ENCODE data around the gene MOCOS. TPM values are rescaled to one million over a fixed set of nuclear protein-coding genes. Genes with fewer than 3 reads are reported as not detected.
"Not testable (repeated sequence)": the region's sequence is repeated elsewhere in the genome, so short reads cannot be mapped to it uniquely, and the experiment has no call there.

The MOCOS gene
- 1.3 and 1.8 TPM in 2 replicates for total RNA-seq

GRCh38 chr18:36187193-36187825, at the start of gene MOCOS:
Gene MOCOS (plus strand): TSS chr18:36187497. CDS start chr18:36187540, 43 bp downstream.
- DNase-seq (ENCODE audit: extremely low read depth, low read depth, low spot score) = no peak

DNA sequence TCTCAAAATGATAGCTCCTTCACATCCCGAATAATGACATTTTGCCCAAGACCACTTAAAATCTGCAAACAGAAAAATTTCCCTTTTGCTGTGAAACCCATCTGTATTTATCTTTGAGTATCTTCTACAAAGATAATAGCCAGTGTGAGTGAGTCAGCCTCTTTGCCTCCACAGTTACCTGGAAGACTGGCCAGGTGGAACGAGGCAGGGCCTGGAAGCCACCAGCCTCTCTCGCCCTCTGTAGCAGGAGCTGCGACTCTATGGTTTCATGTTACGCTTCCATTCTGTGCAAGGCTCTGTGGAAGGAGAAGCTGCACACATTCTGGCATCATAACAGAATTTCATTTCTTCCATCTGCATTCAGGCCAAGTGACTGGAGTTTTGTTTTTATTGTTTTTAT, 48.1 kb upstream of the MOCOS start:
- DNase-seq (ENCODE audit: extremely low read depth, low read depth, low spot score) = no peak

DNA sequence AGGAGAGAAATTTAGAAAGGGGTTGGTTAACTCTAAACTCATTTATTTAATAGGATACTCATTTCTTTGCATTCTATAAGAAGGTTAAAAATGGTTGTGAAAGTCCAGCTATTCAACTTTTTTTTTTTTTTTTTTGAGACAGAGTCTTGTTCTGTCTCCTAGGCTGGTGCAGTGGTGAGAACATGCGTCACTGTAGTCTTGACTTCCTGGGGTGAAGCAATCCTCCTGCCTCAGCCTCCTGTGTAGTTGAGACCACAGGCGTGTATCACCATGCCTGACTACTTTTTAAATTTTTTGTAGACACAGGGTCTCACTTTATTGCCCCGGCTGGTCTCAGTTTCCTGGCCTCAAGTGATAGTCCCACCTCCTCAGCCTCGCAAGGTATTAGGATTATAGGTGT, 45.7 kb upstream of the MOCOS start:
- no peak for DNase-seq (ENCODE audit: extremely low read depth, low read depth, low spot score)

GRCh38 chr18:36142751-36143150, 44.5 kb upstream of the MOCOS start:
- DNase-seq (ENCODE audit: extremely low read depth, low read depth, low spot score) = no peak

DNA sequence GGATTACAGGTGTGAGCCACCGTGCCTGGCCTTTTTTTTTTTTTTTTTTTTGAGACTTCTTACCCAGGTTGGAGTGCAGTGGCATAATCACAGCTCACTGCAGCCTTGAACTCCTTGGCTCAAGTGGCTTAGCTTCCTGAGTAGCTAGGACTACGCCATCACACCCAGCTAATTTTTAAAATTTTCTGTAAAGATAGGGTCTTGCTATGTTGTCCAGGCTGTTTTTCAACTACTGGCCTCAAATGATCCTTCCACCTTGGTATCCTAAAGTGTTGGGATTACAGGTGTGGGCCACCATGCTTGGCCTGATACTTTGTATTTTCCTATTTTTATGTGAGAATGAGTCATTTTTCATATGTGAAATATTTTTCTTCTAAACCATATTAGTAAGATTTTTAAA, 43.9 kb upstream of the MOCOS start:
- no peak for DNase-seq (ENCODE audit: extremely low read depth, low read depth, low spot score)

DNA sequence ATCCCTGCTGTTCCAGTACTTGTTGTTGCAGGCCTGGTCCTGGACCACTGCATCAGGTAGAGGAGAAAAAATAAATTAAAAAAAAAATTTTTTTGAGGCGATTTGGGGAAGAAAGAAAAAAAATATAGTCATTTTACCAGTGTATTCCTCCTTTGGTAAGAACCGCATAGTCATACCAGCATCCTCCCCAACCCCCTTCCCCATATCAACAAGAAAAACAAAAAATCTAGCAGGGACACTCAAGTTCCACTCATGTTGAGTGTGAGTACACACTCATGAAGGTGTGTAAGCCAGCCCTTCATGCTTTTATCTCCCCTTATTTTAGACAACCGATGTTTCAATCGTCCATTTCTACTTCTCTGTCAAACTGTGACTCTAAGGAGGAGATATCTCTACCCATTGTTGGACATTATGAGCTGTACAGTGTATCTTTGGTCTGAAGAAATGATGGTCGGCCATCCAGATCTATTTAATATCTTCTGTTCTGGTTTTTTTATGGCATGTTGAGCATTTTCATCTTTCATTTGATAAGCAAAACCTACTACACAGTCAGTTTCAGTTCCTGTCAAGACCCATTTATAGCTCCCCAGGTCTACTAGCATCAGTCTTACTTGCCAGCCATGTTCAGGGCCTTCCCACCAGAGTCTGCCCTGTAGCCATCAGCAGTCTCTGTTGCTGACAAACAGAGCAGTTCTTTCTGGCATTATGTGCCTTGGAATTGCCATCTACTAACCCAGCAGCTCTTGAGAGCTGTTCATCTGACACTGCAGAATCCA, 37.6 kb upstream of the MOCOS start:
- DNase-seq (ENCODE audit: extremely low read depth, low read depth, low spot score) = no peak

GRCh38 chr18:36152781-36153180, 34.5 kb upstream of the MOCOS start:
- no peak for DNase-seq (ENCODE audit: extremely low read depth, low read depth, low spot score)

DNA sequence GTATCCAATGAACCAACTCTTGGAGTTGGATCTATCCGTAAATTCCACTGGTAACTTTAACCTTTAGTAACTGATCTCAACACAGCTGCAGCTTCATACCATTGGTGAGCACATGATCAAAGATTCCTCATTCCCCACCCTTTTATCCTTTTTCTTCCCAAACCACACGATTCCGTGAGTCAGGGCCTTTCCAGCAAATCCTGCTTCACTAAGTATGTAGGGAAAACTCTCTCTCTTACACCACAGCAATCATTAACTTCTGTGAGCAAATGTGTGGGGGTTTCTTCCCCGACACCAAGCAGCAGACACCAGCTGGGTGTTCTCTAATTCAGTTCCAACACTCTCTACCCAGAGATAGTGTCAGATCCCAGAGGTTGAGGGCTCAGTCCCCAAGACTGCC, 34.1 kb upstream of the MOCOS start:
- DNase-seq (ENCODE audit: extremely low read depth, low read depth, low spot score) = no peak

DNA sequence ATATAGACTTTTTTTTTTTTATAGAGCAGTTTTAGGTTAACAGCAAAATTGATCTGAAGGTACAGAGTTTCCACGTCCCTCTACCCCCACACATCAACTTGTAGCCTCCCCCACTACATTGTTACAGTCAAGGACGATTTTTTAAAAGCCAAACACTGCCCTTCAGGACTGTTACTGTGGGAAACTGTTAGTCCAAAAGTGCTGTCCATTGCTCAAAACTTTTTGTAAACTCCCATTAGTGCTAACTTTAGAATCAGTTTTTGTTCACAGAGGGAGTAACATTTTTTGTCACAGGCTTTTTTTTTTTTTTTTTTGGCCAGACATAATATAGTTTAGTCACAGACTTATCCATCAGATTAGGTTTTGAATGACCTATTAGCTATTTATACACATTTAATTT, 33.5 kb upstream of the MOCOS start:
- DNase-seq (ENCODE audit: extremely low read depth, low read depth, low spot score) = no peak

GRCh38 chr18:36155851-36156757, 31.2 kb upstream of the MOCOS start:
- no peak for DNase-seq (ENCODE audit: extremely low read depth, low read depth, low spot score)

DNA sequence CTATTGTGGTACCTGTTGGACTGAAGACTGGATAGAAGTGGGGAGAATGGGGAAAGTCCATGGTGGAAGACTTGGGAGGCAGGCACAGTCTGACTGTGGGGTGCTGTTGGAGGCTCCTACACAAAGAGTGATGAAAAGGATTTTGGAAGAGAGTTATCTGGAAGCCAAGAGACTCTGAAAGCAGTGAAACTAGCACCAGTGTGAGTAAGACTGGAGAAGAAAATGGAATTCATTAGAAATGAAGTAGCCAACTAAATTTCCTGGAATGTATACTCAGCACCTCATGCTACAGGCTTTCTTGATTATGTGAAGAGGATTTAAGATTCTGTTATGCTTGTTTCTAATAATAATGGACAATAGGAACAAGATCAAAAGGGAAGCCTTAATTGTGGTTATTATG, 29.9 kb upstream of the MOCOS start:
- DNase-seq (ENCODE audit: extremely low read depth, low read depth, low spot score) = no peak

DNA sequence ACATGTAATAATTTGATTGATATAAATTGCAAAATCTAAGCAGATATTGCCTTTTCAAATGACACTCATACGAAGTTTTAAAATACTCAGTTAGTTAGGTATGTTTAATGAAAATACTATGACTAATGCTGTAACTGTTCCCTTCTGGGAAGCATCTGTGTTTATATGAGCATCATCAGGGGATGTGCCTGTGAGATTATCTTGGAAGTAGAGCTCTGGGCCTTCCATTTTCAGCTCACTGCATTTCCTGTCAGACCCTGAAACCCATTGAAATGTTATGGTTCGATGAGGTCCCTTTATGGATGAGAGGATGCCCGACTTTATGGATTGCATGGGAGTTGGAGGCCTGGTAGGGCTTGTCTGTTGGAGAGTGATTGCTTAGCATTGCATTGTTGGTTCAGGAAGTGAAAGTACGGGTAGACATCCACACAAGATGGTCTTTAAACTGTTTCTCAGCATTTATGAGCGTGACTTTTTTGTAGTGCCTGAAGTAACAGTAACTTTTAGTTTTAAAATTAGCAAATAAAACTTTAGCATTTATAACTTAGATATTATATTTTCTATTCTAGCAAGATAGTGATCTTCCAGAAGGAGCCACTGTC, 28.9 kb upstream of the MOCOS start:
- DNase-seq (ENCODE audit: extremely low read depth, low read depth, low spot score) = no peak

DNA sequence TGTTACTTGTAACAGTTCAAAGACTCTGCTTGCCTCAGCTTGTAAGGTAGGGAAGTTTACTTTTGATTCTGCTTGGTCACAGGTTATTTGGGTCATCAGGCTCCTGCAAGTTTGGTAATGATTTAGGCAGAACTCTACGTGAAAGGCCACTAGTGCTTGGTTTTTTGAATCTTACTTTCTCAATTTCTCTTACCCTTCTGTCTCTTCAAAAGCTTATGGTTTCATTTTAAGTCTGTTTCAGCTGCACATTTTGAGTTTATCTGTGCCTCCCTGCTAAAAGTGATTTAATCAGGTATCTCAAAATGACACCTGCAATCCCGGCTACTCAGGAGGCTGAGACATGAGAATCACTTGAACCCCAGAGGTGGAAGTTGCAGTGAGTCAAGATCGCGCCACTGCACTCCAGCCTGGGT, 26.3 kb upstream of the MOCOS start:
- no peak for DNase-seq (ENCODE audit: extremely low read depth, low read depth, low spot score)

DNA sequence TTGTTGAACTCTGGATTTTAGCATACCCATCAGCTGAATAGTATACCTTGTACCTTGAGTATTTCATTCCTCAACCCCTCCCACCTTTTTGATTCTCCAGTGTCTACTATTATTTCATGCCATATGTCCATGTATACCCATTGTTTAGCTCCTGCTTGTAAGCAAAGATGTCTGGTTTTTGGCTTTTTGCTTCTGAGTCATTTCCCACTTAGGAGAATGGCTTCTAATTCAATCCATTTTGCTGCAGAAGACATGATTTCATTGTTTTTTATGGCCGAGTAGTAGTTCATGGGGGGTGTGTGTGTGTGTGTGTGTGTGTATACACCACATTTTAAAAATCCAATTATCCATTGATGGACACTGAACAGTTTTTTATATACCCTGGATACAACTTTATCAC, 24.3 kb upstream of the MOCOS start:
- DNase-seq (ENCODE audit: extremely low read depth, low read depth, low spot score) = no peak

- DNase-seq (ENCODE audit: extremely low read depth, low read depth, low spot score) = no peak
These were observed 19.5 kb upstream of the MOCOS start for GRCh38 chr18:36167692-36168218.

GRCh38 chr18:36168296-36168695, 19.0 kb upstream of the MOCOS start:
- not testable (repeated sequence) for DNase-seq (ENCODE audit: extremely low read depth, low read depth, low spot score)

DNA sequence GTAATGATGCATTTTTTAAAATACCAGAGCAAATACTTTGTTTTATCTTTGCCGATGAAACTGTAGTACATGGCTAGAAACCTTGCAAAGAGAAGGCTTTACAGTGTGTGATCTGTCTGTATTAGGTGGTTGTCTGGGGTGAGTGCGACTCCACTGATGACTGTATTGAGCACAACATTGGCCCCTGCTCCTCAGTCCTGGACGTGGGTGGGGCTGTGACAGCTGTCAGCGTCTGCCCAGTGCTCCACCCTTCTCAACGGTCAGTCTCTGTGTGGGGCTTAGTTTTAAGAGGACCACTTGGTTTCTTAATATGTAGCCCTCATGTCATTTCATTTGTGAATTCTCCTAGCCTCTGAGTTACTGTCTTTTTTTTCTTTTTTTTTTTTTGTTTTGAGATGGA, 17.4 kb upstream of the MOCOS start:
- no peak for DNase-seq (ENCODE audit: extremely low read depth, low read depth, low spot score)

- no peak for DNase-seq (ENCODE audit: extremely low read depth, low read depth, low spot score)
These were observed 11.8 kb upstream of the MOCOS start for GRCh38 chr18:36175481-36175880.

- DNase-seq (ENCODE audit: extremely low read depth, low read depth, low spot score) = no peak
These were observed 11.1 kb upstream of the MOCOS start for GRCh38 chr18:36176177-36176584.

GRCh38 chr18:36176711-36177110, 10.6 kb upstream of the MOCOS start:
- peak; percentile 92 for DNase-seq (ENCODE audit: extremely low read depth, low read depth, low spot score)

GRCh38 chr18:36177913-36178312, 9.4 kb upstream of the MOCOS start:
- DNase-seq (ENCODE audit: extremely low read depth, low read depth, low spot score) = no peak
